HepG2 (cell line): ENCODE measurements around the gene RAB17. TPM values are rescaled to one million over a fixed set of nuclear protein-coding genes. Genes with fewer than 3 reads are reported as not detected.
A peak's percentile ranks its signal among the peaks of the same experiment; 100 is the strongest.

Experiments
- ASH2L ChIP-seq: fragments of 300-600, 200-600 bp; sonication (generic); IDR thresholded peaks from 2 replicates; pipeline ENCODE4 v1.7.0; 2017; ENCODE audit warnings: low read depth, mild to moderate bottlenecking, moderate library complexity, mixed read lengths, low read length; ENCODE audit not compliant: insufficient read length
- BHLHE40 ChIP-seq: IDR thresholded peaks from 2 replicates; pipeline ENCODE4 v1.6.1; 2011; ENCODE audit warnings: low read length, improper control_type of control experiment
- CHCHD3 ChIP-seq: sonication (generic); formaldehyde crosslinking; IDR thresholded peaks from 2 replicates; pipeline ENCODE4 v1.8.0; 2022; ENCODE audit warnings: mild to moderate bottlenecking, missing genetic modification reagents, moderate library complexity
- CREB3 ChIP-seq: sonication (generic); formaldehyde crosslinking; IDR thresholded peaks from 2 replicates; pipeline ENCODE4 v1.5.0; 2020; ENCODE audit warnings: missing genetic modification reagents
- HNRNPUL1 ChIP-seq: fragments of 200-400 bp; formaldehyde crosslinking; IDR thresholded peaks from 2 replicates; pipeline ENCODE4 v1.6.1; 2017; ENCODE audit warnings: low read depth, mild to moderate bottlenecking, low read length, moderate library complexity
- MLLT10 ChIP-seq: sonication (generic); formaldehyde crosslinking; IDR thresholded peaks from 2 replicates; pipeline ENCODE4 v1.4.0; 2020; ENCODE audit warnings: missing genetic modification reagents
- NONO ChIP-seq, 2 experiments: fragments of 450-650 bp in 1 of 2; sonication (generic) in 1 of 2; formaldehyde crosslinking in 1 of 2; IDR thresholded peaks in 1 of 2; conservative IDR thresholded peaks in 1 of 2; 2 replicates each; pipeline versions ENCODE4 v1.6.1 to v1.8.0; 2017 to 2022; ENCODE audit warnings: mild to moderate bottlenecking in 1 of 2, missing genetic modification reagents in 1 of 2, moderate library complexity in 1 of 2
- SALL2 ChIP-seq: sonication (generic); formaldehyde crosslinking; IDR thresholded peaks from 2 replicates; pipeline ENCODE4 v1.8.1; 2023; ENCODE audit warnings: mild to moderate bottlenecking, missing genetic modification reagents, inconsistent platforms
- SCMH1 ChIP-seq: sonication (generic); formaldehyde crosslinking; IDR thresholded peaks from 2 replicates; pipeline ENCODE4 v1.9.0; 2021; ENCODE audit warnings: missing genetic modification reagents, mild to moderate bottlenecking, borderline replicate concordance
- ZBTB49 ChIP-seq: sonication (generic); formaldehyde crosslinking; IDR thresholded peaks from 2 replicates; pipeline ENCODE4 v1.4.0; 2020; ENCODE audit warnings: missing genetic modification reagents, borderline replicate concordance
- ZFP1 ChIP-seq: IDR thresholded peaks from 2 replicates; pipeline ENCODE4 v1.6.1; 2016
- ZFP91 ChIP-seq: sonication (generic); formaldehyde crosslinking; IDR thresholded peaks from 2 replicates; pipeline ENCODE4 v1.9.0; 2022; ENCODE audit warnings: missing genetic modification reagents, mild to moderate bottlenecking, borderline replicate concordance
- ZKSCAN1 ChIP-seq: fragments of 150-350 bp; IDR thresholded peaks from 2 replicates; pipeline ENCODE4 v1.6.1; 2014; ENCODE audit warnings: low read length
- ZNF10 ChIP-seq: sonication (generic); formaldehyde crosslinking; IDR thresholded peaks from 2 replicates; pipeline ENCODE4 v1.4.0; 2020; ENCODE audit warnings: mild to moderate bottlenecking, low read depth, missing genetic modification reagents, borderline replicate concordance
- ZNF230 ChIP-seq: sonication (generic); formaldehyde crosslinking; IDR thresholded peaks from 2 replicates; pipeline ENCODE4 v1.4.0; 2020; ENCODE audit warnings: mild to moderate bottlenecking, missing genetic modification reagents
- ZNF264 ChIP-seq: sonication (generic); formaldehyde crosslinking; IDR thresholded peaks from 2 replicates; pipeline ENCODE4 v1.4.0; 2020; ENCODE audit warnings: missing genetic modification reagents
- ZNF337 ChIP-seq: sonication (generic); formaldehyde crosslinking; IDR thresholded peaks from 2 replicates; pipeline ENCODE4 v1.5.1; 2020; ENCODE audit warnings: missing genetic modification reagents, low read depth, mild to moderate bottlenecking, borderline replicate concordance
- ZNF350 ChIP-seq: sonication (generic); formaldehyde crosslinking; IDR thresholded peaks from 2 replicates; pipeline ENCODE4 v1.4.0; 2020; ENCODE audit warnings: mild to moderate bottlenecking, low read depth, missing genetic modification reagents, borderline replicate concordance
- ZNF512B ChIP-seq: sonication (generic); formaldehyde crosslinking; IDR thresholded peaks from 2 replicates; pipeline ENCODE4 v1.5.1; 2020; ENCODE audit warnings: missing genetic modification reagents, mild to moderate bottlenecking, borderline replicate concordance
- ZNF7 ChIP-seq: IDR thresholded peaks from 2 replicates; pipeline ENCODE4 v1.6.1; 2016; ENCODE audit warnings: missing biosample characterization, missing genetic modification reagents
- ZSCAN21 ChIP-seq: sonication (generic); formaldehyde crosslinking; IDR thresholded peaks from 2 replicates; pipeline ENCODE4 v1.8.0; 2022; ENCODE audit warnings: mild to moderate bottlenecking, missing genetic modification reagents, moderate library complexity, borderline replicate concordance
- polyA plus RNA-seq, 8 experiments: library from polyadenylated mRNA; depleted of rRNA in 3 of 8; stranded (reverse) in 7 of 8; unstranded in 1 of 8; fragments of >200 nt; fragmentation: Illumina TruSeq in 4 of 8; extraction: Trizol in 4 of 8; gene quantifications; 2 replicates each; pipeline versions ENCODE4 v1.2.1 to v1.2.3, GENCODE V29; 2011 to 2016; ENCODE audit warnings: low read depth in 4 of 8, missing spikeins in 1 of 8, mixed read lengths in 1 of 8; ENCODE audit not compliant: insufficient read depth in 1 of 8
- total RNA-seq, 5 experiments: library from RNA; depleted of rRNA; stranded (reverse); fragments of >200 nt; fragmentation: Illumina TruSeq; extraction: Trizol; gene quantifications; 2 replicates each; pipeline ENCODE4 v1.2.3, GENCODE V29; 2016; ENCODE audit warnings: low read depth in 1 of 5

The RAB17 gene
- total and polyA plus RNA-seq, 2 of the 13 experiments (the other 11 are each of a cell fraction or from before 2014, with no cell fraction given), result 68.0 to 124 TPM

- TF ChIP-seq ZFP91 (CRISPR knock-in tag) (peak; percentile 93), ASH2L (peak; percentile 38), ZSCAN21 (CRISPR knock-in tag) (peak; percentile 65; the same call in 1 of the 2 replicates), ZNF7 (CRISPR knock-in tag) (no peak), ZNF512B (0 out of 2 replicates have a peak, but pooled peaks have one; percentile 11), ZNF10 (CRISPR knock-in tag) (no peak), ZFP1 (CRISPR knock-in tag) (no peak), SCMH1 (CRISPR knock-in tag) (no peak), MLLT10 (CRISPR knock-in tag) (no peak), ZNF337 (CRISPR knock-in tag) (no peak), ZKSCAN1 (no peak), CREB3 (CRISPR knock-in tag) (no peak), BHLHE40 (no peak), NONO (IDR thresholded peaks at IDR 0.05) (no peak), NONO (CRISPR knock-in tag; conservative IDR thresholded peaks at IDR 0.05) (peak; percentile 97), ZNF350 (peak; percentile 96), ZBTB49 (CRISPR knock-in tag) (no peak), SALL2 (peak; percentile 74; the same call in 1 of the 2 replicates), ZNF230 (CRISPR knock-in tag) (no peak), ZNF264 (peak; percentile 82; the same call in 1 of the 2 replicates), CHCHD3 (0 out of 2 replicates have a peak, but pooled peaks have one; percentile 50), HNRNPUL1 (no peak)
These were observed 4.8 kb downstream of the RAB17 start (continued) for GRCh38 chr2:237585590-237586221.
